ENCODE results near the gene NOTCH3.

Gene NOTCH3

GRCh38 chr19:15149737-15150136, 51.1 kb downstream of the NOTCH3 start:
- Histone ChIP-seq H3K27me3 (replicated peaks; ENCODE audit: insufficient read depth, low read length) (peaks cover 59% of the 10 kb centered on the region), H2AFZ (ENCODE audit: low read length) (no peak overlapping the region), H3K4me2 (ENCODE audit: low read depth, low read length) (no peak overlapping the region), H3K9me3 (replicated peaks; ENCODE audit: insufficient read depth, low read length) (no peaks in the 10 kb centered on the region), H4K20me1 (ENCODE audit: insufficient read depth, low read length) (no peaks in the 10 kb centered on the region), H3K36me3 (replicated peaks; ENCODE audit: insufficient read depth, low read length) (no peaks in the 10 kb centered on the region), H3K79me2 (ENCODE audit: low read length) (no peaks in the 10 kb centered on the region), H3K9me2 (replicated peaks; ENCODE audit: insufficient read depth, low read length) (no peaks in the 10 kb centered on the region), H3K4me1 (ENCODE audit: low read length) (no peaks in the 10 kb centered on the region), H3K27ac (ENCODE audit: low read length) (no peak overlapping the region), H3F3A (ENCODE audit: insufficient read depth, low read length) (no peaks in the 10 kb centered on the region), H3K4me3 (ENCODE audit: low read length) (no peak overlapping the region), H3K9ac (ENCODE audit: low read length) (no peak overlapping the region)
- no peak for TF ChIP-seq EZH2 (optimal IDR thresholded peaks at IDR 0.05; ENCODE audit: low read depth, low read length)
- TF ChIP-seq EZH2phosphoT487 (IDR thresholded peaks at IDR 0.05; ENCODE audit: low read length), result no peak
- TF ChIP-seq CTCF (IDR thresholded peaks at IDR 0.05; ENCODE audit: low read length), result no peak
- DNase-seq, result no peak

- no peaks in the 10 kb centered on the region for H3K9me3 ChIP-seq (replicated peaks; ENCODE audit: insufficient read depth, low read length)
- no peaks in the 10 kb centered on the region for H4K20me1 ChIP-seq (ENCODE audit: insufficient read depth, low read length)
- no peak overlapping the region for H3K9ac ChIP-seq (ENCODE audit: low read length)
- H3K4me1 ChIP-seq (ENCODE audit: low read length), result no peaks in the 10 kb centered on the region
- no peak overlapping the region for H2AFZ ChIP-seq (ENCODE audit: low read length)
- DNase-seq, result no peak
- no peak overlapping the region for H3K4me2 ChIP-seq (ENCODE audit: low read depth, low read length)
- peaks cover 40% of the 10 kb centered on the region for H3K27me3 ChIP-seq (replicated peaks; ENCODE audit: insufficient read depth, low read length)
- H3K79me2 ChIP-seq (ENCODE audit: low read length), result no peaks in the 10 kb centered on the region
- H3K4me3 ChIP-seq (ENCODE audit: low read length), result no peak overlapping the region
- TF ChIP-seq EZH2phosphoT487 (IDR thresholded peaks at IDR 0.05; ENCODE audit: low read length) (no peak), CTCF (IDR thresholded peaks at IDR 0.05; ENCODE audit: low read length) (no peak)
- no peaks in the 10 kb centered on the region for H3K9me2 ChIP-seq (replicated peaks; ENCODE audit: insufficient read depth, low read length)
- H3K36me3 ChIP-seq (replicated peaks; ENCODE audit: insufficient read depth, low read length), result no peaks in the 10 kb centered on the region
- no peaks in the 10 kb centered on the region for H3F3A ChIP-seq (ENCODE audit: insufficient read depth, low read length)
- no peak overlapping the region for H3K27ac ChIP-seq (ENCODE audit: low read length)
Measured at GRCh38 chr19:15147090-15147489, 53.7 kb downstream of the NOTCH3 start.

- H3K9me3 ChIP-seq (replicated peaks; ENCODE audit: insufficient read depth, low read length), result no peaks in the 10 kb centered on the region
- no peaks in the 10 kb centered on the region for H3F3A ChIP-seq (ENCODE audit: insufficient read depth, low read length)
- H3K79me2 ChIP-seq (ENCODE audit: low read length), result no peaks in the 10 kb centered on the region
- no peak for DNase-seq
- H3K36me3 ChIP-seq (replicated peaks; ENCODE audit: insufficient read depth, low read length), result no peaks in the 10 kb centered on the region
- H3K9me2 ChIP-seq (replicated peaks; ENCODE audit: insufficient read depth, low read length), result no peaks in the 10 kb centered on the region
- H3K4me3 ChIP-seq (ENCODE audit: low read length), result no peak overlapping the region
- peaks cover 47% of the 10 kb centered on the region for H3K27me3 ChIP-seq (replicated peaks; ENCODE audit: insufficient read depth, low read length)
- no peak overlapping the region for H2AFZ ChIP-seq (ENCODE audit: low read length)
- H4K20me1 ChIP-seq (ENCODE audit: insufficient read depth, low read length), result no peaks in the 10 kb centered on the region
- TF ChIP-seq EZH2 (optimal IDR thresholded peaks at IDR 0.05; ENCODE audit: low read depth, low read length) (no peak), EZH2phosphoT487 (IDR thresholded peaks at IDR 0.05; ENCODE audit: low read length) (no peak), CTCF (IDR thresholded peaks at IDR 0.05; ENCODE audit: low read length) (no peak)
- no peaks in the 10 kb centered on the region for H3K4me1 ChIP-seq (ENCODE audit: low read length)
- H3K27ac ChIP-seq (ENCODE audit: low read length), result no peak overlapping the region
- H3K4me2 ChIP-seq (ENCODE audit: low read depth, low read length), result no peak overlapping the region
- no peak overlapping the region for H3K9ac ChIP-seq (ENCODE audit: low read length)
Measured at GRCh38 chr19:15144046-15144646, 56.6 kb downstream of the NOTCH3 start.

All from MM.1S (cell line).